Measurements from ENCODE around the gene DCUN1D5.
A peak's percentile ranks its signal among the peaks of the same experiment; 100 is the strongest.
"Not testable (repeated sequence)": the region's sequence is repeated elsewhere in the genome, so short reads cannot be mapped to it uniquely, and the experiment has no call there.

The DCUN1D5 gene

GRCh38 chr11:103053997-103054396 is 38.0 kb downstream of the DCUN1D5 start:
- DNase-seq: no peak

- no peak for DNase-seq
Observed at GRCh38 chr11:103051981-103052380, 40.0 kb downstream of the DCUN1D5 start.

GRCh38 chr11:103051151-103051801 is 40.7 kb downstream of the DCUN1D5 start:
- no peak for DNase-seq

- DNase-seq: no peak
Observed at GRCh38 chr11:103050351-103050750, 41.6 kb downstream of the DCUN1D5 start.

GRCh38 chr11:103047837-103048236 is 44.1 kb downstream of the DCUN1D5 start:
- DNase-seq: no peak

- no peak for DNase-seq
Observed at GRCh38 chr11:103043826-103044678, 47.9 kb downstream of the DCUN1D5 start.

GRCh38 chr11:103042161-103042560 is 49.8 kb downstream of the DCUN1D5 start:
- no peak for DNase-seq

GRCh38 chr11:103035791-103036434 is 56.0 kb downstream of the DCUN1D5 start:
- peak; percentile 95 to 97 for DNase-seq

GRCh38 chr11:103035216-103035615 is 56.7 kb downstream of the DCUN1D5 start:
- DNase-seq: no peak

GRCh38 chr11:103031834-103032233 is 60.1 kb downstream of the DCUN1D5 start:
- DNase-seq: no peak

- DNase-seq: no peak
Observed at GRCh38 chr11:103029401-103029800, 62.6 kb downstream of the DCUN1D5 start.

GRCh38 chr11:103028304-103029020 is 63.5 kb downstream of the DCUN1D5 start:
- DNase-seq: not testable (repeated sequence)

GRCh38 chr11:103024086-103024485 is 67.9 kb downstream of the DCUN1D5 start:
- no peak for DNase-seq

GRCh38 chr11:103016031-103016430 is 75.9 kb downstream of the DCUN1D5 start:
- DNase-seq: no peak

GRCh38 chr11:103013421-103013820 is 78.5 kb downstream of the DCUN1D5 start:
- no peak for DNase-seq

Measured in AML-193 (cell line).